K562 (cell line): Measurements from ENCODE around the gene ZNF346. TPM values are rescaled to one million over a fixed set of nuclear protein-coding genes. Genes with fewer than 3 reads are reported as not detected.

ENCODE experiments used
- CBFB ChIP-seq: sonication (generic); formaldehyde crosslinking; IDR thresholded peaks from 2 replicates; pipeline ENCODE4 v1.4.0; 2020; ENCODE audit warnings: mild to moderate bottlenecking, missing genetic modification reagents
- CTCF ChIP-seq, 3 experiments: IDR thresholded peaks in 2 of 3; conservative IDR thresholded peaks in 1 of 3; 2 replicates each; pipeline ENCODE4 v1.5.1; 2011 to 2012; ENCODE audit warnings: low read length in 3 of 3, mild to moderate bottlenecking in 3 of 3, control low read depth in 2 of 3, improper control_type of control experiment in 1 of 3, inconsistent platforms in 1 of 3, low read depth in 1 of 3, mixed read lengths in 1 of 3, moderate library complexity in 1 of 3; ENCODE audit not compliant: insufficient read depth in 2 of 3
- ETV5 ChIP-seq: sonication (generic); formaldehyde crosslinking; IDR thresholded peaks from 2 replicates; pipeline ENCODE4 v1.4.0; 2020; ENCODE audit warnings: low read depth, mild to moderate bottlenecking, missing genetic modification reagents
- FOSL1 ChIP-seq: fragments of 200-800 bp; sonication (Bioruptor generic); conservative IDR thresholded peaks from 2 replicates; pipeline ENCODE4 v1.6.1; 2016; ENCODE audit warnings: missing genetic modification characterization, missing compliant biosample characterization
- HES1 ChIP-seq: fragments of 450-650 bp; IDR thresholded peaks from 2 replicates; pipeline ENCODE4 v1.6.1; 2016; ENCODE audit warnings: low read depth, mild to moderate bottlenecking, moderate library complexity
- RBM22 ChIP-seq: fragments of 200-400 bp; formaldehyde crosslinking; IDR thresholded peaks from 2 replicates; pipeline ENCODE4 v1.6.1; 2018; ENCODE audit warnings: low read length, low read depth; ENCODE audit not compliant: poor library complexity, severe bottlenecking
- RERE ChIP-seq: sonication (generic); formaldehyde crosslinking; IDR thresholded peaks from 2 replicates; pipeline ENCODE4 v1.8.0; 2023; ENCODE audit warnings: missing genetic modification reagents, mild to moderate bottlenecking, borderline replicate concordance
- UBTF ChIP-seq, 2 experiments: IDR thresholded peaks; 2 replicates each; pipeline ENCODE4 v1.6.1; 2012; ENCODE audit warnings: improper control_type of control experiment in 2 of 2, low read depth in 2 of 2, low read length in 2 of 2, borderline replicate concordance in 1 of 2
- ZNF143 ChIP-seq: sonication (generic); formaldehyde crosslinking; IDR thresholded peaks from 2 replicates; pipeline ENCODE4 v1.9.0; 2022; ENCODE audit warnings: mild to moderate bottlenecking, missing genetic modification reagents
- polyA plus RNA-seq, 8 experiments: library from polyadenylated mRNA; depleted of rRNA in 4 of 8; stranded (reverse) in 5 of 8; unstranded in 3 of 8; fragments of >200 nt; fragmentation: Nextera tagmentation in 2 of 8; fragmentation: Illumina TruSeq in 1 of 8; extraction: Ambion mirVana in 2 of 8; extraction: Trizol in 1 of 8; gene quantifications; 2 replicates each; pipeline versions ENCODE4 v1.2.1 to v1.2.3, GENCODE V29; 2011 to 2014; ENCODE audit warnings: inconsistent platforms in 1 of 8, missing spikeins in 1 of 8
- total RNA-seq, 7 experiments: library from RNA; depleted of rRNA in 6 of 7; stranded (reverse); fragments of >200 nt in 6 of 7; fragmentation: Illumina TruSeq in 2 of 7; extraction: Trizol in 2 of 7; gene quantifications; 2 replicates each; pipeline versions ENCODE4 v1.2.1 to v1.2.3, GENCODE V29; 2011 to 2021; ENCODE audit warnings: low replicate concordance in 1 of 7

Gene ZNF346
- total and polyA plus RNA-seq, 9 of the 15 experiments (the other 6 are each of a cell fraction or from before 2014, with no cell fraction given): 5.0 to 25.1 (median 20.1) TPM

- TF ChIP-seq RERE (CRISPR knock-in tag) (0 out of 2 replicates have a peak, but pooled peaks have one; percentile 75), ZNF143 (CRISPR knock-in tag) (0 out of 2 replicates have a peak, but pooled peaks have one; percentile 49), CTCF (IDR thresholded peaks at IDR 0.05 in 2 of 3, conservative IDR thresholded peaks at IDR 0.05 in 1 of 3; ENCODE audit: insufficient read depth in 2 of 3, low read depth in 1 of 3, low read length in 3 of 3) (peak; percentile 45 to 50 (median 48)), FOSL1 (tag) (0 out of 2 replicates have a peak, but pooled peaks have one; percentile 16), HES1 (no peak), CBFB (CRISPR knock-in tag) (peak; percentile 45; the same call in 1 of the 2 replicates), RBM22 (peak; percentile 70), UBTF (IDR thresholded peaks at IDR 0.05; ENCODE audit: borderline replicate concordance in 1 of 2, low read depth in 2 of 2, low read length in 2 of 2) (0 out of 4 replicates have a peak, but pooled peaks of 1 of the 2 experiments have one; percentile 46), ETV5 (peak; percentile 63; the same call in 1 of the 2 replicates)
Measured at GRCh38 chr5:177022386-177023302, at the start of gene ZNF346 (continued).
